ENCODE results near the gene MTG2. TPM values are rescaled to one million over a fixed set of nuclear protein-coding genes. Genes with fewer than 3 reads are reported as not detected.
A peak's percentile ranks its signal among the peaks of the same experiment; 100 is the strongest.
"Not testable (repeated sequence)": the region's sequence is repeated elsewhere in the genome, so short reads cannot be mapped to it uniquely, and the experiment has no call there.

Gene MTG2
- total RNA-seq, 1 donor from 2014 or later, result 24.2 TPM

DNA sequence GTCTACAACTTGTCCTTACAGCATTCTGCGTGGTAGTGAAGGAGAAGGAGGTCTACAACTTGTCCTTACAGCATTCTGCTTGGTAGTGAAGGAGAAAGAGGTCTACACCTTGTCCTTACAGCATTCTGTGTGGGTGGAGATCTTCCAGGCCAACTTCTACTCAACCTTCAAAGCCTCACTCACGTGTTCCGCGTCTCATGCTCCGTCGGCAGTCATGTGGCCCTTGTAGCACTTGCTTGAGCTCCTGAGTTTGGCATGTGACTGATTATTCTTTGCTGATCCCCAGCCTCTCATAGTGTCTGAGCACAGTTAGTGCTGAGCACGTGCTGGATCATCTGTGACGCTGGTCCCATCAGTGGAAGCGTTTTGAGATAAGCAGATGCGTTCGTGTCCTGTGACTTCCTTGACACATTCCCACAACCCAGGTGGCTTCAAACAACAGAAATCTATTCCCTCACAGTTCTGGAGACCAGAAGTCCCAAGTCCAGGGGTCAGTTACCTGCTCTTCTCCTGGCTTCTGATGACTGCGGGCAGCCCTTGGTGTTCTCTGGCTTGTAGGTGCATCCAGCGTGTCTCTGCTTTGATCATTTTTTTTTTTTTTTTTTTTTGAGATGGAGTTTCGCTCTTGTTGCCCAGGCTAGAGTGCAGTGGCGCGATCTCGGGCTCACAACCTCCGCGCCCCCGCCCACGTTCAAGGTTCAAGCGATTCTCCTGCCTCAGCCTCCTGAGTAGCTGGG lies 36.6 kb upstream of the MTG2 start:
- no peak for DNase-seq

DNA sequence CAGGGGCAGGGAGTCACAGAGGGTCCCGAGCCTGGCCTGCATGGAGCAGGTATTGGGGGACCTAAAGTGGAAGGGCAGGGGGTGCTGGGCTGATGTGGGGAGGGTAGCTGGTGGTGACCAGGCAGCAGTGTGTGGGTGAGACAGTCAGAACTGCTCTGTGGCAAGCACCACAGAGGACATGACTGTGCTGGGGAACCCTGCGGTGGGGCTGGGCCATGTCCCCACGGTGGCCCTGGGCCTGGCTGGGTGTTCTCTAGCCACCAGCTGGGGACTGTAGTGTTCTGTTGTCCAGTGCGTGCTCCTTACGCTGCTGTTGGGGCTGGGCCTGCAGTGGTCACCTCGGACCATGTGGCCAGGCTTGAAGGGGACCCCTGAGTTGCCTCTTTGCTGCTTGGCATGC lies 35.7 kb upstream of the MTG2 start:
- no peak for DNase-seq

DNA sequence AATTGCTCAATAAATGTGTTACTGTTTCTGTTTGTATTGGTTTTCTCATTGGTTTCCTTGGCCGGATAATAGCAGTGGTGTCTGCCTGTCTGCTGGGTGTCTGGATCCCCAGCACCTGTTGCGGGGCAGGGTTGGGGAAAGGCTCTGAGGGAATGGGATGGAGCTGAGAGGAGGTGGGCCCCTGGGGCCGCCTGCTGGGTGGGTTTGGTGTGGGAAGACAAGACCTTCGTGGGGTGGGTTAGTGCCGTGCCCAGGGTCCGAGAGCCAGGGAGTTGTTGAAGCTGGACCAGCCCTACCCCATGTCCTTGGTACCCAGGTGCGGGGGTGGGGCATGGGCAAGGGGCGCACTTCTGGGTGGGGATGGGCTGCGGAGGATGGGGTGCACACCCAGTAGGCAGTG lies 35.3 kb upstream of the MTG2 start:
- no peak for DNase-seq

DNA sequence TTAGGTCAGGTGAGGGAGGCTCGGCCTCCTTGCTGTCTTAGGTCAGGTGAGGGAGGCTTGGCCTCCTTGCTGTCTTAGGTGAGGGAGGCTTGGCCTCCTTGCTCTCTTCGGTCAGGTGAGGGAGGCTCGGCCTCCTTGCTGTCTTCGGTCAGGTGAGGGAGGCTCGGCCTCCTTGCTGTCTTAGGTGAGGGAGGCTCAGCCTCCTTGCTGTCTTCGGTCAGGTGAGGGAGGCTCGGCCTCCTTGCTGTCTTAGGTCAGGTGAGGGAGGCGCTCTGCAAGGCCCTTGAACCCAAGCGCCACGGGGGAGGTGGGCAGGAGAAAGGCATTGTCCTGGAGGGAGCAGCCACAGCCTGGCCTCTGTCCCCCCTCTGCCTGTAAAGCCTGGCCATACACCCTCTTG lies 34.4 kb upstream of the MTG2 start:
- DNase-seq, result not testable (repeated sequence)

DNA sequence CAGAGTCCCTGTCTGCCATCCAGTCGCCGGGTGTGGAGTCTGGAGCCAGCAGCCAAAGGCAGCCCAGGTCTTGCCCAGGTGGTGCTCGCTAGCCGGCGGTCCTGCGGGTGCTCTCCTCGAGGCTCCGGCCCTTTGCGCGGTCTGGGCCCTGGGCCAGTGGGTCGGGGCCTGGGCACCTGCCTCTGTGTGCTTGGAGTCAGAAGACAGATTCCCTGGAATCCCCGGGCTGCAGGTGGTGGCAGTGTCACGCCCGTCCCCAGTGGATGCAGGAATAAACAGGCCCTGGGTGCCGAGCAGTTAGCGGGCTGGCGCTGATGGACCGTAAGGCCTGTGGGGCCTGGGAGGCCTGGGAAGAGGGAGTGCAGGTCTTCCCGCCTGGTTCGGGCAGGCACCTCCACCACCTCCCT lies 33.9 kb upstream of the MTG2 start:
- no peak for DNase-seq

DNA sequence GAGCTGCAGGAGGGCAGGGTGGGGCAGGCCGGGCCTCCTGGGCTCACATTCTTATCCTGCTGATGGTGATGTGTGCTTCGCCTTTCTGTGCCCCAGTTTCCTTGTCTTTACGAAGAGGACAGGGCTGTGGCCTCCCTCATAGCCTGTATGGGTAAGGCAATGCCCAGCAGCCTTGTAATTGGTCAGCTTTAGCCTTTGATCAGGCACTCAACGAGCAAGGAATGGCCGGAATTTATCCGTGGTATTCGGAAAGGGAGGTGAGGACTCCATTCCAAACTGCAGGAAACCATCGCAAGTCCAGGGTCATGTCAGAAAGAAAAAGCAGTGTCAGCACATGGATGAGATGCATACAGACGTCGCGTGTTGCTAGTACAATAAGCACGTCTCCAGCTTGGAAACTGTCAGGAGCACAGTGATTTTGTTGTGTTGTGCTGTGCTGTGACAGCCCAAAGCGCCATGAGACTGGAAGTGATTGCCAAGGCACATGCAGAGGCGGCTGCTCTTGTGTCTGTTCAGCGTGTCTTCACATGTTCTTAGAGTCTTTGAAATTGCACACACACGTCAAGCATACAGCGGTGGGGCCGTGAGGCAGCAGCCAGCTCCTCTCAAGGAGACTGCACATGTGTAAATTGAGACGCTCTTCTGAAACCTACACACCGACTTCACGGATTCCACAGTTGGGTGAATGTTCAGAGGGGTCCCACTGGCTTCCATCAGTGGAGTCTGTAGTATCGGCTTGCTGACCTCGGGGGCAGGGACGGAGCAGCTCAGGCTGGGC lies 33.1 kb upstream of the MTG2 start:
- DNase-seq, result peak; percentile 65

DNA sequence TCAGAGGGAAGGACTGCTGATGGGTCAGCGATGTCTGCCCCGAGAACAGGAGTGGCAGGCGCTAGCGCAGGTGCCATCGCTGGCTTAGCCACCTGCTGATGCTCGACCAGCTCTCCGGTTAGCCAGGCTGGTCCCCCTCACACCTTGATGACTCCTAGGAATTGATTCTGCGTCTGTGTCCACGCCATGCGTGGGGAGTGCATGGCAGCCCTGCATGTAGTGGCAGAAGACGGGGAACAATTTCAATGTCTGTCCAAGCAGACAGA lies 32.6 kb upstream of the MTG2 start:
- no peak for DNase-seq

DNA sequence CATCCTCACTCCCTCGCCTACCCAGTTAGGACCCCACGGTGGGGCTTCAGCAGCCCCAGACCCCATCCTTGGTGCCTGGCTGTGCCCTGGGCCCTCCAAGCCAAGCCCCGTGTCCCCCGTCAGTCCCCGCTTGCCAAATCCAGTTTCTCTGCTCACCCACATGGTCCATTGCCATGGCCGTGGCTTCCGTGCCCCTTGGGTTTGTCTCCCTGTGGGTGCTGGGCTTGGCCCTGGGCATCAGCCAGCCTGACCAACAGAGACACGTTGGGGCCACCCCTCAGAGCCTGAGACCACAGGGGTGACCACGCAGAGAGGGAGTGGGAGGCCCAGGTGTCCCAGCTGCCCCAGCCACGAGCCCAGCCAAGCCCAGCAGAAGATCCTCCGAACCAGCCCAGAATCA lies 31.6 kb upstream of the MTG2 start:
- DNase-seq, result no peak

DNA sequence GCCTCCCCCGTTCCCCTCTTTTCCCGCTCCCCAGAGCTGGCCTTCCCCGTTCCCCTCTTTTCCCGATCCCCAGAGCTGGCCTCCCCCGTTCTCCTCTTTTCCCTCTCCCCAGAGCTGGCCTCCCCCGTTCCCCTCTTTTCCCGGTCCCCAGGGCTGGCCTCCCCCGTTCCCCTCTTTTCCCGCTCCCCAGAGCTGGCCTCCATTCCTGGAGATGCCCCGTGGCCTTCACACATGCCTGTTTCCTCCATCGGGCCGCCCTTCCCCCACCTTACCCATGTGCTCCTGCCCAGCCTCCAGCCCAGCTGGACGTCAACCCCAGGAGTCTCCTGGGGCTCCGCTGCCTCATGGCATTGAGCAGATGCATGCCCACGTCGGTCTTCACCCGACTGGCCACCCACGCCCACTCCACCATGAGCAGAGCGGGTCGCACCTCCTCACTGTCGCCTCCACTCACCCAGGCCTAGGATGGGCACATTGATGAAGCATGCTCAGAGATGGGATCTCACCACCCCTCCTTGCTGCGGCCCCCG lies 30.9 kb upstream of the MTG2 start:
- no peak for DNase-seq

DNA sequence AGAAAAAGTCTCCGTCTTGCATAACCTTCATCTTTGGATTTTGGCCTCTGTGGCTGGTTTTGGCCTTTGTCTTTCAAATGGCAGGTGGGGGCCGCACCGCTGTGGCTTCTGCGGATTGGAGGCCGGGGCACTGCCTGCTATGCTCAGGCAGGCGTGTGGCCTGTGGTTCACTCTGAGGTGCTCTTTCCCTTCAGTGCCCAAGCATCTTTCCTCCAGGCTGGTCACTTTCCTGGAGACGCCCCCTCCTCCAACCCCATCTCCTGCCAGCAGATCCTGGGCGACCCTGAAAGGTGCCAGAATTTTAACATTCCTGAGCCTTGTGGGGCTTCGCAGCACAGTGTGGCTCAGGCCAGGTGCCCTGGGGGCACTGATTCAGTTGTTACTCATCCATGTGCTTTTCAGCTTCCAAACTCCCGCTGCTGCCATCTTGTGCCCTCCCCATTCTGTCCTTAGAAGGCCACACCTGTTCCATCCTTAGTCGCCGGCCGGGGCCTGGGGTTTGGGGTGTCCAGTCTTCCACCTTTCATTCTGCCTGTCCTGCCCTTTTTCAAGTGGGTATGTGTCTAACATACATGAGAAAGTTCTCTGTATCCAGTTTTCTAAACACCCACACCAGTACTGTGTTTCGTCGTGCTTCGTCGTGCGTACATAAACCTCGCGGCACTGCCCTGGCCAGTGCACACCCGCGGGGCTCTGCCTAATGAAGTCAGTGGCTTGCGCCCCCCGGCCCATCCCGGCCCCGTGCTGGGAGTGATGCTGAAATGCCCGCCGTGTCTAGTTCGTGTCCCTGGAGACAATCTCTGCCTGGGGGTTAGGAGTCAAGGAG lies 27.2 kb upstream of the MTG2 start:
- DNase-seq, result no peak

DNA sequence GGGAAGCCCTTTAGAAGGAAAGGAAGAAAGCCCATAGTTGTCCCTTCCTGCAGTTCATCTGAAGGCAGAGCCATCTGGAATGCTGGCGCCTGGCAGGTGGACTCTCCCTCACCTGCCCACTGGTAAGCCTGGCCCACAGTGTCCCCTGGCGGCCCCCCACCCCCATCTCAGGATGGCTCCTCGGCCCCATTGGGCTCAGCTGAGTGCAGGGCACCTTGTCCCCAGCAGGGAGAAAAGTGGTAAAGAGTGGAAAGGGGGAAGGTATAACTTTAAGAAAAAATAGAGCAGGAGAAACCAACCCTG lies 26.6 kb upstream of the MTG2 start:
- DNase-seq, result no peak

DNA sequence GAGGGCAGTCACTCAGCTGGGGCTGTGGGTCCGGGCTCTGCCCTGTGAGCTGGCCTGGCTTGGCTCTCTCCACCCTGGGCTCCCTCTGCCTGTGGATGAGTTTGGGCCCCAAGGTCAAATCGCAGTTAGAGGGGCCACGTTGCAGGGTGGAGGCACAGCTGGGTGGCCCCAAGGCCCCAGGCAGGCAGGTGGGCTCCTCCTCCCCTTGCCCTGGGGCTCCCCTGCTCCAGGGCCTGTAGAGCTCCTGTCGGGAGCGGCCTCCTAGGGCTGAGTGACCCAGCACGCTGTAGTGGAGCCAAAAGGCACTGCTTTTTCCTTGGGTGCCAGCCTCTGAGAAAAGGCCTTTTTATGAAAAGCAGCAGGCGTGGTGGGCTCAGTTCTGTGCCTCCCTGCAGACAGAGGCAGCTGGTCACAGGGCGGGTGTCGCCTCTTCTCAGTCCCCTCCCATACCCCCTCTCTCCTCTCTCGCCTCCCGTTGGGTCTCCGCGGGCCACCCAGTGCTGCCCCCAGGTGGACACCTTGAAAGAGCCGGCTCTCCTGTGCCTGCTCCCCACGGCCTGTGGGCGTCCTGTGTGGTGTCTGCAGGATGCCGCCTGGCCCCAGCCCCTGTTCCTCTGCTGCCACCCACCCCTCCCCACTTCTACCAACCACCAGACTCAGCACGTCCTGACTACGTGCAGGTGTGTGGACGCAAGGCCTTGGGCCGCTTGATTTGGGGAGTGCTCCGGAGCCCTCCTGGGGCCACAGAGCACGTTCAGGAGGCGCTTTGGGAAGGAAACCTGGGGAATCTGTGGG lies 26.0 kb upstream of the MTG2 start:
- peak; percentile 87 for DNase-seq

DNA sequence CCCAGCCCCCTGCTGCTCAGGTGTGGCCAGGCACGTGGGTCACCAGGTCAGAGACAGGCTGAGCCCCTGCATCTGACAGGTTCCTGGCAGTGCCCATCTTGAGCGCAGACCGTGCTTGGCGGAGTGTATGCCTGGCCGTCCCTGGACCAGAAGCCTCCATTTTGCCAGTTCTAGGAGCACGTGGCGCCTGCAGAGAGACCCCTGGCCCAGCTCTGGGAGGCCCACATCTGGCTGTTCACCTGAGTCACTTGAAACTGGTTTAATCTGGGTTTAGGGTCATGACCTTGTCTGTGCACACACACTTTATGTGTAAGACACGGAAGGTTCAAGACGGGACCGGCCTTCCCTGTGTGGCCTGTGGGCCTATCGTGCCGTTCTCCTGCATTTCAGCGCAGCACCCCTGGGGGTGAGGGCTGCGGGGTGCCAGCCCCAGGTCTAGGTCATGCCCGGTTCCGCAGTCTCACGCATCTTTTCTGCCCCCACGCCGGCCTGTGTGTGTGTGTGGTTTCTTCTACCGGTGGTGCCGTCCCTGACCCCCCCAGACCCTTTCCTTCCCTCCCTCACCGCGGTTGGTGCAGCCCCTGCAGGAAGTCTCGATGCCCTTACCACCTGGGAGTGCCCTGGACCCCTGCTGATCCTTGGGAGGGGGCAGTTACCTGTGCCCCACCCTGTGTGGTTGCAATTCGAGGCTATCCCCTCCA lies 25.3 kb upstream of the MTG2 start:
- no peak for DNase-seq

DNA sequence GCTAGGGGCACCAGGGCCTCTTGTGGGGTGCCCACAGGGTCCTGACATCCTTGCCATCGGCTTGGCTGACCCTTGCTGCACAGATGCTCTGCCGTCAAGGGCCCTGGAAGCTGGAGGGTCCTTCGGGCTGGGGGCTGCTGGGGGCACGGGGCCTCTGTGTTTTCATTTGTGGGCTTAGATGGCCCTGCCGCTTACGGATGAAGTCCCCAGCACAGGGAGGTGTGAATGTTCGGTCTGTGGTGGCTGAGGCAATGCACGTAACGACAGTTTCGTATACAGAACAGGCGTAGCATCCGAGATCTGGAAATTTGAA lies 24.8 kb upstream of the MTG2 start:
- no peak for DNase-seq

DNA sequence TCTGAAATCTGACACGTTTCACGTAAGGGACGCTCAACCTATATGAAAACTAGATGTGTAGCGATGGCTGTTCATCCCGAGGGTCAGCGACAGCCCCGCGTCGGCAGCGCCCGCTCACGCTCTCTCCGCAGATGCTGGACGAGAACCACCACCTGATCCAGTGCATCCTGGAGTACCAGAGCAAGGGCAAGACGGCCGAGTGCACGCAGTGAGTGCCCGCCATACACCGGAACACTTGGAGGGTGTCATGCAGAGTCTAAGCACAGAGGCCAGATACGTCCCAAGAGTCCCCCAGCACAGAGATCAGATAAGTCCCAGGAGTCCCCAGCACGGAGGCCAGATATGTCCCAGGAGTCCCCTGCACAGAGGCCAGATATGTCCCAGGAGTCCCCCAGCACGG lies 24.3 kb upstream of the MTG2 start:
- DNase-seq, result no peak

DNA sequence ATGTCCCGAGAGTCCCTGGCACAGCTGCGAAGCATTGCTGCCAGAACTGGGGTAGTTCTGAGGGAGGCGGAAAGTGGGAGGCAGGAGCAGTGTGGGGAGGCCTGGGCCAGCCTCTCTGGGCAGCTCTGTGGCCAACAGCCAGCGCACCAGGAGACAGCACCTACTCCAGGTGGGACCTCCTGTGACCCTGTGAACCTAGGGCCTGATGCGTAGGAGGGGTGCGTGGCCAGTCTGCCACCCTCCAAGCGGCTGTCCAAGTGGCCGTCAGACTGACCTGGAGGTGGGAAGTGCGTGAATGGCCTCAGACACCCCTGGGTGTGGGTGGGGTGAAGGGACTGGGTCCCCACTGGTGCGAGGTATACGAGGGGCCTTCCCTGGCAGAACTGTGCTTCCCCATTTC lies 23.8 kb upstream of the MTG2 start:
- DNase-seq, result no peak

DNA sequence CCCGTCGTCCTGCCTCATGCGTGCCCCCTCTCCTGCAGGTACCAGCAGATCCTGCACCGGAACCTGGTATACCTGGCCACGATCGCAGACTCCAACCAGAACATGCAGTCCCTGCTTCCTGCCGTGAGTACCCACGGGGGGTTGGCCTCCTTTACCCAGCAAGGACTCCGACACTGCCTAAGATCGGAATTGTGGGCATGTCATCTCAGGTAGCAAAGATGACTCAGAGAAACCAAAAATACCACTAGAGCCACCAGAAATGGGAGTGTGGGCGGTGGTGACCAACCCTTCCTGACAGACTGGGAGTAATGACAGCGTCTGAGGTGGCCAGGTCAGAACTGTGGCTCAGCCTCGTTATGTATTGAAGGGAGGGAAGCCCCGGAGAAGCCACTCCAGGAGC lies 23.0 kb upstream of the MTG2 start:
- no peak for DNase-seq

DNA sequence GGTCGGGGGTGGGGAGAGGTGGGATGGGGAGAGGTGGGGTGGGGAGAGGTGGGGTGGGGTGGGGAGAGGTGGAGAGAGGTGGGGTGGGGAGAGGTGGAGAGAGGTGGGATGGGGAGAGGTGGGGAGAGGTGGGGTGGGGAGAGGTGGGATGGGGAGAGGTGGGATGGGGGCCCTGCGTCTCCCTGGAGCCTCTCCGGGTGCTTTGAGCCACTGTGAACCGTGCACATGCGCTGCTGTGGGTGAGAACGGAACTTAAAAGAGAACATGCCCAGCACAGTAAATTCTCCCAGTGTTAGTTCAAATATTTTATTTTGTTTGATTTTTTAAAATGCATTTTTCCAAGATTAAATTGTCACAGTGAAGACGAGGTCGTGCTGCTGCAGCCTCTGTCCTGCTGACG lies 22.6 kb upstream of the MTG2 start:
- DNase-seq, result no peak

DNA sequence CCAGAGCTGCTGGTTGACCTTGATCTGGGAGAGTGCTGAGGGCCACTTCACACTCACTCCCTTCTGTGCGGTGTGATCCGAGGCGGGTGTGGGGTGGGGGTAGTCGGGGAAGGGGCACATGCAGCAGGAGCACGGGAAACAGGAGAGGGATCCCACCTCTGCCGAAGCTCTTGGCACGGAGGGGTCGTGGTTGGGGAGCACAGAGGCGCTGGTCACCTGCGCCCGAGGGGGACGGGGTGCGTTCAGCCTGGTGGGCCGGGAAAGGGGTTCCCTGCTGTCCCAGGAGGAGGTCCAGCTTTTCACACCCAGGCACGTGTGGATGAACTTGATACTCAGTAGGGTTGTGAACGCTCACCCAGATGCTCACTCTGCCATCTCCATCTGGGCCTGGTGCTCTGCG lies 22.0 kb upstream of the MTG2 start:
- no peak for DNase-seq

DNA sequence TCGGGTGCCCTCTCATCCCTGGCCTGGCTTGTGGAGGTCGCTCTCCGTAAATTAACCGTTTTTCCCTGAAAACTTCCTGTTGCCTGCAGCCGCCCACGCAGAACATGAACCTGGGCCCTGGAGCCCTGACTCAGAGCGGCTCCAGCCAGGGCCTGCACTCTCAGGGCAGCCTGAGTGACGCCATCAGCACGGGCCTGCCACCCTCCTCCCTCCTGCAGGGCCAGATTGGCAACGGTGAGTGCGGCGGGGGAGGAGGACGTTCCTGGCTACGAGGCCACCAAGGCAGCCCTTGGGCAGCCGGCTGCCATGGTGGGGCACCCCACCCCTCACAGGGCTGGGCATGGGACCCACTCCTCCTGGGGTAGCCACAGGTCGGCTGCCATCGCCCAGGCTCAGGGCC lies 21.5 kb upstream of the MTG2 start:
- no peak for DNase-seq

DNA sequence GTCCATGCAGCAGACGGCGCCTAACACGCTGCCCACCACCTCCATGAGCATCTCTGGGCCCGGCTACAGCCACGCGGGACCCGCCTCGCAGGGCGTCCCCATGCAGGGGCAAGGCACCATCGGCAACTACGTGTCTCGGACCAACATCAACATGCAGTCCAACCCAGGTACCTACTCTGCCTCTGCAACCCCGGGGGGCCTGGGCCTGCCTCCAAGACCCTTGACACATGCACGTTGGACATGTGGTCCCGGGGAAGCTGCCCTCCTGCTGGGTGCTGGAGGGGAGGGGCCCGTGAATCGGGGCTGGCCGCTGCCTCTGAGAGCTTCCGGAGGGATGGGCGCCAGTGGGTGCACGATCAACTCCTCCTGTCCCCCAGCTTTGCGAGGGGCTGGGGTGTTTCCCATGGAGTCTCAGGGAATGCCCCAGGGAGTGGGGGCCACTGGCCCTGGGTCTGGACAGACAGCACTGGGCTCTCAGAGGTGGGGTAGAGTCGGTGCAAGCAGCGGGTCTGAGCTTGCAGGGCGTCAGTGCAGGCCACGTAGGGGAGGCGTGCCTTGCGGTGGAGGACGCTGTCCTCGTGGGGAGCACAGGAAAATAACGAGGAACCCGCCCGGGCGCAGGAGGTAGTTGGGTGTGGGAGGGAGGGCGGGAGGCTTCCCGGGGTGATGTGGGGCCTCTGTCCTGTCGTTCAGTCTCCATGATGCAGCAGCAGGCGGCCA lies 19.9 kb upstream of the MTG2 start:
- DNase-seq, result no peak

DNA sequence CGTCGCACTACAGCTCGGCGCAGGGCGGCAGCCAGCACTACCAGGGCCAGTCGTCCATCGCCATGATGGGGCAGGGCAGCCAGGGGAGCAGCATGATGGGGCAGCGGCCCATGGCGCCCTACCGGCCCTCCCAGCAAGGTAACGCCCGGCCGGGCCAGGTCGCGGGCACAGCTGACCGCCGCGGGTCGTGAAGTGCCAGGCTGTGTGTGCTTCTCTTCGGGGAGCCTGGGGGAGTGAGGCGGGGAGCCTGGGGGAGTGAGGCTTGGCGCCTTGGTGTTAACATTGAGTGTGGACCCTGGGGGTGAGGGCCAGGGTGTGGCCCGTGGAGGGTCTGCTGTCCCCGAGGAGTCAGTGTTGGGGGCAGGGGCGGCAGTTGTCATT lies 19.4 kb upstream of the MTG2 start:
- no peak for DNase-seq
